Transverse colon (tissue), 4 donors: ENCODE data around the gene ABCA4. TPM values are rescaled to one million over a fixed set of nuclear protein-coding genes. Genes with fewer than 3 reads are reported as not detected.

Source experiments
- DNase-seq: peaks from one replicate; pipeline ENCODE4 v3.0.0-alpha.2; 2019
- H3K27ac ChIP-seq, 4 donors: fragments of 200-600 bp; sonication (generic); 2 replicates each; pipeline ENCODE4 v1.5.1; 2016 to 2018; ENCODE audit warnings: inconsistent platforms in 4 of 4
- H3K27me3 ChIP-seq: fragments of 200-600 bp; sonication (generic); 2 replicates; pipeline ENCODE4 v1.5.1; 2017; ENCODE audit warnings: inconsistent platforms
- H3K36me3 ChIP-seq, 4 donors: fragments of 200-600 bp; sonication (generic); 2 replicates each; pipeline ENCODE4 v1.5.1; 2017 to 2019; ENCODE audit warnings: inconsistent platforms in 4 of 4
- H3K4me1 ChIP-seq, 4 donors: fragments of 200-600 bp; sonication (generic); 2 replicates each; pipeline ENCODE4 v1.5.1; 2017 to 2020; ENCODE audit warnings: inconsistent platforms in 4 of 4
- H3K4me3 ChIP-seq, 4 donors: fragments of 200-600 bp; sonication (generic); 1 replicate in 1 of 4; 2 replicates in 3 of 4; pipeline versions ENCODE4 v1.5.1 to v1.6.1; 2017 to 2019; ENCODE audit warnings: inconsistent platforms in 4 of 4
- H3K9me3 ChIP-seq, 2 donors: fragments of 200-600 bp; sonication (generic); 2 replicates each; pipeline ENCODE4 v1.5.1; 2017 to 2019; ENCODE audit warnings: inconsistent platforms in 2 of 2
- CTCF ChIP-seq, 5 experiments: fragments of 200-600 bp in 3 of 5; fragments of 450-650 bp in 2 of 5; sonication (generic) in 3 of 5; IDR thresholded peaks; 1 replicate in 2 of 5; 2 replicates in 3 of 5; pipeline ENCODE4 v1.5.1; 2016 to 2017; ENCODE audit warnings: antibody characterized with exemption in 5 of 5, inconsistent platforms in 3 of 5, mild to moderate bottlenecking in 2 of 5, moderate library complexity in 1 of 5
- EP300 ChIP-seq: sonication (generic); formaldehyde crosslinking; IDR thresholded peaks from one replicate; pipeline ENCODE4 v1.6.1; 2017; ENCODE audit warnings: antibody characterized with exemption, low read depth
- POLR2A ChIP-seq: fragments of 450-650 bp; IDR thresholded peaks from one replicate; pipeline ENCODE4 v1.6.1; 2016; ENCODE audit warnings: antibody characterized with exemption, mild to moderate bottlenecking, moderate library complexity
- POLR2AphosphoS5 ChIP-seq, 3 donors: sonication (generic); formaldehyde crosslinking; IDR thresholded peaks; one replicate each; pipeline ENCODE4 v1.6.1; 2016; ENCODE audit warnings: antibody characterized with exemption in 3 of 3
- WGBS, 2 donors: methylation state at CpG; one replicate each; pipeline ENCODE4 v1.1.5; 2018; ENCODE audit warnings: low coverage in 1 of 2; 5-methylcytosine and 5-hydroxymethylcytosine counted together
- in situ Hi-C, 4 donors: fragments of 200-750 bp; cut with MboI; loops; one replicate each; pipeline versions ENCODE4 v1.15.0 to v1.15.1; 2017; ENCODE audit warnings: low sequenced_read_pairs in 3 of 4, low pct_ligation_motif_present in 1 of 4, low pct_unique_long_range_greater_than_20kb in 1 of 4
- intact Hi-C: fragments of 100-400 bp; cut with DNase I; formaldehyde crosslinking; loops from one replicate; pipeline ENCODE4 v1.15.1; 2023; ENCODE audit warnings: low total_unique reads
- total RNA-seq, 4 donors: library from RNA; depleted of rRNA; stranded (reverse); fragments of >200 nt; gene quantifications; one replicate each; pipeline ENCODE4 v1.1.0, GENCODE V29; 2016

Gene ABCA4
- total RNA-seq, 4 donors from 2014 or later = 0.16 to 0.55 TPM; not detected in 2

GRCh38 chr1:93976711-93977597 lies 144.0 kb downstream of the ABCA4 start:
- intact Hi-C loops = no loop called here
- TF ChIP-seq CTCF (IDR thresholded peaks at IDR 0.05) (no peak), EP300 (no peak), POLR2A (no peak), POLR2AphosphoS5 (IDR thresholded peaks at IDR 0.05) (no peak)
- no peak overlapping the region for H3K27ac ChIP-seq

GRCh38 chr1:93976291-93976690 lies 144.7 kb downstream of the ABCA4 start:
- Histone ChIP-seq H3K9me3 (no peaks in the 10 kb centered on the region), H3K36me3 (no peaks in the 10 kb centered on the region), H3K27ac (no peak overlapping the region), H3K27me3 (no peaks in the 10 kb centered on the region), H3K4me3 (no peak overlapping the region), H3K4me1 (peaks cover 3 to 17% (median 5%) of the 10 kb centered on the region in 4 donors)
- TF ChIP-seq POLR2A = no peak
- TF ChIP-seq POLR2AphosphoS5 (IDR thresholded peaks at IDR 0.05) = no peak
- no peak for TF ChIP-seq CTCF (IDR thresholded peaks at IDR 0.05)
- in situ Hi-C loops = no loop called here
- 84% methylated on average over 2 of the region's 2 CpGs; no CpG with 5 or more reads in 1 of the 2 donors for WGBS, 2 donors
- intact Hi-C loops = no loop called here
- no peak for DNase-seq

More at GRCh38 chr1:93976711-93977597, 144.0 kb downstream of the ABCA4 start:
- Histone ChIP-seq H3K4me3 (no peak overlapping the region), H3K36me3 (no peaks in the 10 kb centered on the region), H3K9me3 (no peaks in the 10 kb centered on the region), H3K4me1 (peaks cover 3 to 17% (median 5%) of the 10 kb centered on the region in 4 donors), H3K27me3 (no peaks in the 10 kb centered on the region)
- in situ Hi-C loops = no loop called here
- no peak for DNase-seq

DNA sequence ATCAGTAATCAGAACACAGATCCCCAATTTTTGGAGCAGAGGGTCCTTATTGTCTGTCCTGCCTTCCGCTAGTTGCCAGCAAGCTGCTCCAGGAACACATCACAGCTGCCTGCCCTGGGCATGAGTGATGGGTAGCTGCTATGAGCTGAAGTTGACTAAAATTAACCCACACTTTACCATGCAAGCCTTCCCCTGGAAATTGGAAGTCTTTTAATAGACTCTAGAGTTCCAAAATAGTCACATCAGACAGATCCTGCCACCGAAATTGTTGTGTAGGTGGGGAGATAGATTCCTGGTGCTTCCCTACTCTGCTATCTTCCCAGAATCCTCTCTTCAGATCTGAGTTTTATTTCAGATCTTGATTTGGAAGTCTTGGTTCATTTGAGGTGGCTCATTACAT lies 148.6 kb downstream of the ABCA4 start:
- WGBS, 2 donors = 71 to 80% methylated on average over 1 to 2 of the region's 2 CpGs
- H3K27me3 ChIP-seq = no peaks in the 10 kb centered on the region
- no peaks in the 10 kb centered on the region for H3K4me1 ChIP-seq
- no peak overlapping the region for H3K4me3 ChIP-seq
- H3K9me3 ChIP-seq = no peaks in the 10 kb centered on the region
- no peak overlapping the region for H3K27ac ChIP-seq
- no peaks in the 10 kb centered on the region for H3K36me3 ChIP-seq
- DNase-seq = no peak
- intact Hi-C loops (no loop called here), in situ Hi-C loops (no loop called here)
- TF ChIP-seq POLR2A (no peak), CTCF (IDR thresholded peaks at IDR 0.05) (no peak), POLR2AphosphoS5 (IDR thresholded peaks at IDR 0.05) (no peak), EP300 (no peak)

DNA sequence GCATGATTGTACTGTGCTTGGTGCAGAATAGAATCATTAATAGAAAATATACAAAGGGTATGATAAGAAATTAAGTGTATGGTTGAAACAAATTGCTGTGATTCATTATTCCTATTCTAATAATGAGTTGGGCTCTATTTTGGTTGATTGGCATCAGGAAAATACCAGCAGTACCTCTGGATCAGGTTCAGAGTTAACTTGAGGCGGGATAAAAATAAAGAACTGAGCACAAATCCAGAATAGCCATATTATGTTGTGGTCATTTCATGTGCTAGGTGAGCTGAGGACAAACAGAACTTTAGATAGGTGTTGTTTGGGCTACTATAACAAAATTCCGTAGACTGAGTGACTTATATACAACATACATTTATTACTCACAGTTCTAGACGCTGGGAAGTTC lies 151.1 kb downstream of the ABCA4 start:
- no peaks in the 10 kb centered on the region for H3K4me1 ChIP-seq
- 74 to 84% methylated on average over 3 of the region's 3 CpGs for WGBS, 2 donors
- TF ChIP-seq POLR2AphosphoS5 (IDR thresholded peaks at IDR 0.05) = no peak
- TF ChIP-seq EP300 = no peak
- no peak for TF ChIP-seq POLR2A
- TF ChIP-seq CTCF (IDR thresholded peaks at IDR 0.05) = no peak
- in situ Hi-C loops = no loop called here
- no peaks in the 10 kb centered on the region for H3K9me3 ChIP-seq
- H3K36me3 ChIP-seq = no peaks in the 10 kb centered on the region
- H3K4me3 ChIP-seq = no peak overlapping the region
- H3K27me3 ChIP-seq = no peaks in the 10 kb centered on the region
- H3K27ac ChIP-seq = no peak overlapping the region
- DNase-seq = no peak
- intact Hi-C loops = no loop called here
